HL-60 (cell line): ENCODE measurements around the gene BZW2.

Experiments
- GABPA ChIP-seq: IDR thresholded peaks from 2 replicates; pipeline ENCODE4 v1.6.1; 2012; ENCODE audit warnings: low read depth
- TF ChIP-seq, protein P1 (sequence below): IDR thresholded peaks from one replicate; pipeline ENCODE4 v1.5.1; 2011; ENCODE audit warnings: low read length, control low read depth, inconsistent platforms; ENCODE audit not compliant: insufficient read depth

DNA sequence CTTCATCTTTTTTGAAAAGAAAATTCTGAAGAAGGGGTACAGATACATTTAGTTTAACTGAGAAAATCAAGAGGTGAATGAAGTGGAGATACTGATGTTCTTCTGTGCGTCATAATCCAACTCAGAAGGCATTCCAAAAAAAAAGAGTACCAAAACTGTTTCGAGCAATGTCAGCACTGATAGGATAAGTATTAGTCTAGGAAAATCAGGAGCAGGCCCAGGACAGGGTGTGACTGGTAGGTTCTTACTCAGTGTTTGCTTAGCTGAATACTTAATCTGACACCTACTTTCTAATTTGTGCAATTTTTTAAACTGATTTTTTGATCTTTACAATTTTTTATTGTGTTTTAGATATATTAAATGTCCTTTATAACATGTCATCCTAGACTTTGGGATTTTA lies 4.3 kb downstream of the BZW2 start:
- TF ChIP-seq, protein P1, sequence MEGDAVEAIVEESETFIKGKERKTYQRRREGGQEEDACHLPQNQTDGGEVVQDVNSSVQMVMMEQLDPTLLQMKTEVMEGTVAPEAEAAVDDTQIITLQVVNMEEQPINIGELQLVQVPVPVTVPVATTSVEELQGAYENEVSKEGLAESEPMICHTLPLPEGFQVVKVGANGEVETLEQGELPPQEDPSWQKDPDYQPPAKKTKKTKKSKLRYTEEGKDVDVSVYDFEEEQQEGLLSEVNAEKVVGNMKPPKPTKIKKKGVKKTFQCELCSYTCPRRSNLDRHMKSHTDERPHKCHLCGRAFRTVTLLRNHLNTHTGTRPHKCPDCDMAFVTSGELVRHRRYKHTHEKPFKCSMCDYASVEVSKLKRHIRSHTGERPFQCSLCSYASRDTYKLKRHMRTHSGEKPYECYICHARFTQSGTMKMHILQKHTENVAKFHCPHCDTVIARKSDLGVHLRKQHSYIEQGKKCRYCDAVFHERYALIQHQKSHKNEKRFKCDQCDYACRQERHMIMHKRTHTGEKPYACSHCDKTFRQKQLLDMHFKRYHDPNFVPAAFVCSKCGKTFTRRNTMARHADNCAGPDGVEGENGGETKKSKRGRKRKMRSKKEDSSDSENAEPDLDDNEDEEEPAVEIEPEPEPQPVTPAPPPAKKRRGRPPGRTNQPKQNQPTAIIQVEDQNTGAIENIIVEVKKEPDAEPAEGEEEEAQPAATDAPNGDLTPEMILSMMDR = no peak
- no peak for TF ChIP-seq GABPA
